Measurements from ENCODE around the gene TMEM132C. TPM values are rescaled to one million over a fixed set of nuclear protein-coding genes. Genes with fewer than 3 reads are reported as not detected.

The TMEM132C gene
- total RNA-seq, 1 experiment from 2014 or later = not detected

- TF ChIP-seq, protein P1, sequence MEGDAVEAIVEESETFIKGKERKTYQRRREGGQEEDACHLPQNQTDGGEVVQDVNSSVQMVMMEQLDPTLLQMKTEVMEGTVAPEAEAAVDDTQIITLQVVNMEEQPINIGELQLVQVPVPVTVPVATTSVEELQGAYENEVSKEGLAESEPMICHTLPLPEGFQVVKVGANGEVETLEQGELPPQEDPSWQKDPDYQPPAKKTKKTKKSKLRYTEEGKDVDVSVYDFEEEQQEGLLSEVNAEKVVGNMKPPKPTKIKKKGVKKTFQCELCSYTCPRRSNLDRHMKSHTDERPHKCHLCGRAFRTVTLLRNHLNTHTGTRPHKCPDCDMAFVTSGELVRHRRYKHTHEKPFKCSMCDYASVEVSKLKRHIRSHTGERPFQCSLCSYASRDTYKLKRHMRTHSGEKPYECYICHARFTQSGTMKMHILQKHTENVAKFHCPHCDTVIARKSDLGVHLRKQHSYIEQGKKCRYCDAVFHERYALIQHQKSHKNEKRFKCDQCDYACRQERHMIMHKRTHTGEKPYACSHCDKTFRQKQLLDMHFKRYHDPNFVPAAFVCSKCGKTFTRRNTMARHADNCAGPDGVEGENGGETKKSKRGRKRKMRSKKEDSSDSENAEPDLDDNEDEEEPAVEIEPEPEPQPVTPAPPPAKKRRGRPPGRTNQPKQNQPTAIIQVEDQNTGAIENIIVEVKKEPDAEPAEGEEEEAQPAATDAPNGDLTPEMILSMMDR (conservative IDR thresholded peaks at IDR 0.05; ENCODE audit: low read depth, low read length) = no peak
- TF ChIP-seq EZH2 (IDR thresholded peaks at IDR 0.05; ENCODE audit: low read length, unreplicated experiment) (no peak), EZH2phosphoT487 (IDR thresholded peaks at IDR 0.05; ENCODE audit: borderline replicate concordance, low read length) (no peak)
- no peak overlapping the region for H3K4me3 ChIP-seq (ENCODE audit: low read length)
- H3K36me3 ChIP-seq (ENCODE audit: low read depth, low read length) = no peaks in the 10 kb centered on the region
- no peak overlapping the region for H3K9ac ChIP-seq (ENCODE audit: low read length)
- H2AFZ ChIP-seq (ENCODE audit: low read length) = no peak overlapping the region
- H3K27ac ChIP-seq (ENCODE audit: low read length) = no peak overlapping the region
- peaks cover 62% of the 10 kb centered on the region for H3K27me3 ChIP-seq (ENCODE audit: low read length)
- H3K9me2 ChIP-seq (replicated peaks; ENCODE audit: low read length) = no peaks in the 10 kb centered on the region
- DNase-seq (no peak), ATAC-seq (no peak)
- no peaks in the 10 kb centered on the region for H3K9me3 ChIP-seq (ENCODE audit: low read length)
- no peaks in the 10 kb centered on the region for H3F3A ChIP-seq (ENCODE audit: low read length, unreplicated experiment)
- no peaks in the 10 kb centered on the region for H3K79me2 ChIP-seq (ENCODE audit: low read length)
- ChIA-PET POLR2A (ENCODE audit: unreplicated experiment) (no interaction called here), CTCF (interaction anchor here (1.0 to 1.8 kb wide), 2 partner anchors 48 to 129 kb away, joined by 3 to 10 read pairs; no protein-coding TSS in a partner anchor)
- intact Hi-C loops (cut with micrococcal nuclease) = no loop called here
- no peaks in the 10 kb centered on the region for H3K4me1 ChIP-seq (ENCODE audit: insufficient read depth, low read length)
- no peak overlapping the region for H3K4me2 ChIP-seq (ENCODE audit: low read length)
- no peaks in the 10 kb centered on the region for H4K20me1 ChIP-seq (ENCODE audit: low read length)
- no TSS peak for BruUV-seq (replicated peaks)
Observed at GRCh38 chr12:128388461-128389000, 121.6 kb downstream of the TMEM132C start.

- TF ChIP-seq, protein P1 (conservative IDR thresholded peaks at IDR 0.05; ENCODE audit: low read depth, low read length) = no peak
- TF ChIP-seq EZH2 (IDR thresholded peaks at IDR 0.05; ENCODE audit: low read length, unreplicated experiment) (no peak), EZH2phosphoT487 (IDR thresholded peaks at IDR 0.05; ENCODE audit: borderline replicate concordance, low read length) (no peak)
- no peak overlapping the region for H3K27ac ChIP-seq (ENCODE audit: low read length)
- no peak overlapping the region for H3K4me3 ChIP-seq (ENCODE audit: low read length)
- no peaks in the 10 kb centered on the region for H3K79me2 ChIP-seq (ENCODE audit: low read length)
- H3K9me2 ChIP-seq (replicated peaks; ENCODE audit: low read length) = no peaks in the 10 kb centered on the region
- CTCF ChIA-PET = no interaction called here
- no peaks in the 10 kb centered on the region for H3F3A ChIP-seq (ENCODE audit: low read length, unreplicated experiment)
- no peak overlapping the region for H3K4me2 ChIP-seq (ENCODE audit: low read length)
- H3K27me3 ChIP-seq (ENCODE audit: low read length) = peaks cover 53% of the 10 kb centered on the region
- no peaks in the 10 kb centered on the region for H3K36me3 ChIP-seq (ENCODE audit: low read depth, low read length)
- no peak overlapping the region for H2AFZ ChIP-seq (ENCODE audit: low read length)
- intact Hi-C loops (cut with micrococcal nuclease) = no loop called here
- no peak for ATAC-seq
- no peaks in the 10 kb centered on the region for H3K4me1 ChIP-seq (ENCODE audit: insufficient read depth, low read length)
- DNase-seq = no peak
- no peaks in the 10 kb centered on the region for H4K20me1 ChIP-seq (ENCODE audit: low read length)
- POLR2A ChIA-PET (ENCODE audit: unreplicated experiment) = no interaction called here
- no peak overlapping the region for H3K9ac ChIP-seq (ENCODE audit: low read length)
- 0 out of 2 replicates have a peak, but pooled peaks cover 3% of the 10 kb centered on the region for H3K9me3 ChIP-seq (ENCODE audit: low read length)
- BruUV-seq (replicated peaks) = no TSS peak
Observed at GRCh38 chr12:128393346-128393745, 126.4 kb downstream of the TMEM132C start.

GRCh38 chr12:128394137-128394536, 127.2 kb downstream of the TMEM132C start:
- no peak for TF ChIP-seq EZH2phosphoT487 (IDR thresholded peaks at IDR 0.05; ENCODE audit: borderline replicate concordance, low read length)
- TF ChIP-seq, protein P1 (conservative IDR thresholded peaks at IDR 0.05; ENCODE audit: low read depth, low read length) = no peak
- no peak for TF ChIP-seq EZH2 (IDR thresholded peaks at IDR 0.05; ENCODE audit: low read length, unreplicated experiment)
- H3K27ac ChIP-seq (ENCODE audit: low read length) = no peak overlapping the region
- 0 out of 2 replicates have a peak, but pooled peaks cover 3% of the 10 kb centered on the region for H3K9me3 ChIP-seq (ENCODE audit: low read length)
- BruUV-seq (replicated peaks) = no TSS peak
- no peaks in the 10 kb centered on the region for H4K20me1 ChIP-seq (ENCODE audit: low read length)
- no peak overlapping the region for H3K4me2 ChIP-seq (ENCODE audit: low read length)
- no peaks in the 10 kb centered on the region for H3K9me2 ChIP-seq (replicated peaks; ENCODE audit: low read length)
- H3K36me3 ChIP-seq (ENCODE audit: low read depth, low read length) = no peaks in the 10 kb centered on the region
- H3K9ac ChIP-seq (ENCODE audit: low read length) = no peak overlapping the region
- no peaks in the 10 kb centered on the region for H3K79me2 ChIP-seq (ENCODE audit: low read length)
- peaks cover 56% of the 10 kb centered on the region for H3K27me3 ChIP-seq (ENCODE audit: low read length)
- DNase-seq = no peak
- POLR2A ChIA-PET (ENCODE audit: unreplicated experiment) = no interaction called here
- no peak overlapping the region for H2AFZ ChIP-seq (ENCODE audit: low read length)
- intact Hi-C loops (cut with micrococcal nuclease) = no loop called here
- H3K4me1 ChIP-seq (ENCODE audit: insufficient read depth, low read length) = no peaks in the 10 kb centered on the region
- no peak overlapping the region for H3K4me3 ChIP-seq (ENCODE audit: low read length)
- CTCF ChIA-PET = no interaction called here
- H3F3A ChIP-seq (ENCODE audit: low read length, unreplicated experiment) = no peaks in the 10 kb centered on the region
- ATAC-seq = no peak
